Measurements from ENCODE around the gene OSBPL8.
"Not testable (repeated sequence)": the region's sequence is repeated elsewhere in the genome, so short reads cannot be mapped to it uniquely, and the experiment has no call there.

Gene OSBPL8

GRCh38 chr12:76505050-76505449, 54.5 kb downstream of the OSBPL8 start:
- Histone ChIP-seq H3K4me1 (ENCODE audit: insufficient read depth, low read length) (no peaks in the 10 kb centered on the region), H3K36me3 (ENCODE audit: insufficient read depth, low read length) (no peaks in the 10 kb centered on the region), H3K4me3 (ENCODE audit: low read length) (no peak overlapping the region), H2AFZ (ENCODE audit: low read depth, low read length) (no peak overlapping the region), H3K9me3 (ENCODE audit: low read length) (peaks cover 4% of the 10 kb centered on the region), H3K27me3 (ENCODE audit: insufficient read depth, low read length) (no peaks in the 10 kb centered on the region)

GRCh38 chr12:76504606-76505005, 55.0 kb downstream of the OSBPL8 start:
- Histone ChIP-seq H2AFZ (ENCODE audit: low read depth, low read length) (no peak overlapping the region), H3K9me3 (ENCODE audit: low read length) (peaks cover 4% of the 10 kb centered on the region), H3K36me3 (ENCODE audit: insufficient read depth, low read length) (no peaks in the 10 kb centered on the region), H3K4me3 (ENCODE audit: low read length) (no peak overlapping the region), H3K4me1 (ENCODE audit: insufficient read depth, low read length) (no peaks in the 10 kb centered on the region), H3K27me3 (ENCODE audit: insufficient read depth, low read length) (no peaks in the 10 kb centered on the region)

GRCh38 chr12:76503957-76504356, 55.6 kb downstream of the OSBPL8 start:
- Histone ChIP-seq H2AFZ (ENCODE audit: low read depth, low read length) (no peak overlapping the region), H3K9me3 (ENCODE audit: low read length) (peaks cover 4% of the 10 kb centered on the region), H3K4me1 (ENCODE audit: insufficient read depth, low read length) (no peaks in the 10 kb centered on the region)

DNA sequence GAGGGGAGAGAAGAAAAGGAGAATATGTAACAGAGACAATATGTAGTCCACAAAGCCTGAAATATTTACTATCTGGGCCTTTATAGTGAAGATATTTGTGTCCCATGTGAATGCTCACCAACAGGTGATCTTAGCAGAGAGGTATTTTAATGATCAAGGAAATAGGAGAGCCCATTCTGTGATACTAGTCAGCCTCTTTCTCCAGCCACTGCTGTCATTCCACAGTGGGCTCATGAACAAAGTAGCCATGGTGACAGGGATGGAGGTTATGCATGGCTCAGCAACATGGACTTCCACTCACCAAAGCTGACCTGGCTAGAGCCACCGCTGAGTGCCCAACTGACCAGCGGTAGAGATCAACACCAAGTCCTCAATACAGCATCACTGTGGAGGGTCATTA, 58.2 kb downstream of the OSBPL8 start:
- no peaks in the 10 kb centered on the region for H3K27me3 ChIP-seq (ENCODE audit: insufficient read depth, low read length)
- no peak overlapping the region for H3K4me3 ChIP-seq (ENCODE audit: low read length)
- no peaks in the 10 kb centered on the region for H3K4me1 ChIP-seq (ENCODE audit: insufficient read depth, low read length)
- H3K9me3 ChIP-seq (ENCODE audit: low read length), result peaks cover 4% of the 10 kb centered on the region
- H2AFZ ChIP-seq (ENCODE audit: low read depth, low read length), result no peak overlapping the region
- H3K36me3 ChIP-seq (ENCODE audit: insufficient read depth, low read length), result no peaks in the 10 kb centered on the region

More at GRCh38 chr12:76503957-76504356, 55.6 kb downstream of the OSBPL8 start:
- no peak overlapping the region for H3K4me3 ChIP-seq (ENCODE audit: low read length)
- H3K36me3 ChIP-seq (ENCODE audit: insufficient read depth, low read length), result no peaks in the 10 kb centered on the region
- no peaks in the 10 kb centered on the region for H3K27me3 ChIP-seq (ENCODE audit: insufficient read depth, low read length)

DNA sequence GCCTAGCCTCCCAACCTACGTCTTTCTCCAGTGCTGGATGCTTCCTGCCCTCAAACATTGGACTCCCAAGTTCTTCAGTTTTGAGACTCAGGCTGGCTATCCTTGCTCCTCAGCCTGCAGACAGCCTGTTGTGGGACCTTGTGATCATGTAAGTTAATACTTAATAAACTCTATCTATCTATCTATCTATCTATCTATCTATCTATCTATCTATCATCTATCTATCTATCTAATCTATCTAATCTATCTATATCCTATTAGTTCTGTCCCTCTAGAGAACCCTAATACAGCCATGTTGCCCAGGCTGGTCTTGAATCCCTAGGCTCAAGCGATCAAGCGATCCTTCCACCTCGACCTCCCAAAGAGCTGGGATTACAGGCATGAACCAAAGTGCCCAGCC, 60.4 kb downstream of the OSBPL8 start:
- not testable (repeated sequence) for H3K27me3 ChIP-seq (ENCODE audit: insufficient read depth, low read length); H3K4me1 ChIP-seq (ENCODE audit: insufficient read depth, low read length); H3K4me3 ChIP-seq (ENCODE audit: low read length); H3K36me3 ChIP-seq (ENCODE audit: insufficient read depth, low read length); H2AFZ ChIP-seq (ENCODE audit: low read depth, low read length); H3K9me3 ChIP-seq (ENCODE audit: low read length)

DNA sequence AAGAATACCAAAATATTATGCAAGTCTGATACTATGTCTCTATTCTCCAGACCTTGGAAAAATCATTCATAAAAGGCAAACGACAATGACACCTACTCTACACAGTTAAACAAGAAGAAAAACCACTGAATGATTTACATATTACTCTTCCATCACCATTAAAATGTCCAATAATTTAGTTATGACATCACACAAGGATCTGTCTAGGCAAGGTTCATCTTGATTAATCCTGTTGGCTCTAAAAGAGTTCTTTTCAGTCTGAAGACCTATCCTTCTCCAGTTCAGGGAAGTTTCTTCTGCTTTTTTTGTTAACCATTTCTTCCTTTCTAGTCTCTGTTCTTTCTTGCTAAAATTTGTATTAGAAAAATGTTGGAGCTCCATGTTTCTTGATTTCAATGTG, 64.0 kb downstream of the OSBPL8 start:
- Histone ChIP-seq H3K27me3 (ENCODE audit: insufficient read depth, low read length) (no peaks in the 10 kb centered on the region), H2AFZ (ENCODE audit: low read depth, low read length) (no peak overlapping the region), H3K9me3 (ENCODE audit: low read length) (peaks cover 3% of the 10 kb centered on the region), H3K4me1 (ENCODE audit: insufficient read depth, low read length) (no peaks in the 10 kb centered on the region), H3K4me3 (ENCODE audit: low read length) (no peak overlapping the region), H3K36me3 (ENCODE audit: insufficient read depth, low read length) (peaks cover 7% of the 10 kb centered on the region)

- H3K36me3 ChIP-seq (ENCODE audit: insufficient read depth, low read length), result peaks cover 13% of the 10 kb centered on the region
- no peaks in the 10 kb centered on the region for H3K27me3 ChIP-seq (ENCODE audit: insufficient read depth, low read length)
- H3K9me3 ChIP-seq (ENCODE audit: low read length), result peaks cover 3% of the 10 kb centered on the region
- H3K4me1 ChIP-seq (ENCODE audit: insufficient read depth, low read length), result no peaks in the 10 kb centered on the region
- no peak overlapping the region for H3K4me3 ChIP-seq (ENCODE audit: low read length)
- H2AFZ ChIP-seq (ENCODE audit: low read depth, low read length), result no peak overlapping the region
Observed at GRCh38 chr12:76491292-76491691, 68.3 kb downstream of the OSBPL8 start.

- Histone ChIP-seq H3K4me1 (ENCODE audit: insufficient read depth, low read length) (no peaks in the 10 kb centered on the region), H3K4me3 (ENCODE audit: low read length) (no peak overlapping the region), H3K27me3 (ENCODE audit: insufficient read depth, low read length) (no peaks in the 10 kb centered on the region), H3K9me3 (ENCODE audit: low read length) (peaks cover 3% of the 10 kb centered on the region), H2AFZ (ENCODE audit: low read depth, low read length) (no peak overlapping the region), H3K36me3 (ENCODE audit: insufficient read depth, low read length) (peaks cover 13% of the 10 kb centered on the region)
Observed at GRCh38 chr12:76490763-76491162, 68.8 kb downstream of the OSBPL8 start.

DNA sequence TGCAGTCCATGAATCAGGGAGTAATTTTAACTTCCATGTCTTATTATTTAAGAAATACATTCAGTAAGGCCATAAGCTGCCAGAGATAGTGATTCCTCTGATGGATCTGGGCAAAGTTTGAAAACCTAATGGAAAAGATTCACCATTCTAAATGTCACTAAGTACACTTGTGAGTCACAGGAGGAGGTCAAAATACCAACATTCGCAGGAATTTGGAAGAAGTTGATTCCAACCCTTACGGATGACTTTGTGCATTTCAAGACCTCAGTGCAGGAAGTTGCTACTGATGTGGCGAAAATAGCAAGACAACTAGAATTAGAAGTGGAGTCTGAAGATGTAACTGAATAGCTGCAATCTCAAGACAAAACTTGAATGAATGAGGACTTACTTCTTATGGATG, 69.8 kb downstream of the OSBPL8 start:
- Histone ChIP-seq H3K36me3 (ENCODE audit: insufficient read depth, low read length) (peaks cover 13% of the 10 kb centered on the region), H3K4me3 (ENCODE audit: low read length) (no peak overlapping the region), H3K9me3 (ENCODE audit: low read length) (peaks cover 3% of the 10 kb centered on the region), H2AFZ (ENCODE audit: low read depth, low read length) (no peak overlapping the region), H3K4me1 (ENCODE audit: insufficient read depth, low read length) (no peaks in the 10 kb centered on the region), H3K27me3 (ENCODE audit: insufficient read depth, low read length) (no peaks in the 10 kb centered on the region)

DNA sequence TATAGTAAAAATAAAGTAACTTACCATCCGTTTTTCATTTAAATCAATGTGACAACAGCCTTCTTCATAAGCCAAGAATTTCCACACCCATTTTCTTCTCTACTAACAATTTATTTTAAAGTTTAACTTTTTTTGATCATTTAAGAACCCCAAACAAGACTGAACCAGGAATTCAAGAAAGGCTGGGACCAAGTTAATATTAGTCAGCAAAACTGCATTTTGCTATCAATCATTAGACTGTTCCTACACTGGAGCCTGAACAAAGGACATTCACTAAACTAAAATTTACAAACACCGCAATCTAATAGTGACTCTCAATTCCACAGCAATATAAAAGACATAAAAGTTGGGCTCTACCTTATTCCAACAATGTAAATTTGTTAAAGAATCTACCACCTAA, 73.6 kb downstream of the OSBPL8 start:
- H3K4me3 ChIP-seq (ENCODE audit: low read length), result no peak overlapping the region
- peaks cover 10% of the 10 kb centered on the region for H3K36me3 ChIP-seq (ENCODE audit: insufficient read depth, low read length)
- H3K4me1 ChIP-seq (ENCODE audit: insufficient read depth, low read length), result no peaks in the 10 kb centered on the region
- H3K9me3 ChIP-seq (ENCODE audit: low read length), result no peaks in the 10 kb centered on the region
- no peak overlapping the region for H2AFZ ChIP-seq (ENCODE audit: low read depth, low read length)
- no peaks in the 10 kb centered on the region for H3K27me3 ChIP-seq (ENCODE audit: insufficient read depth, low read length)

GRCh38 chr12:76480796-76481195, 78.8 kb downstream of the OSBPL8 start:
- no peaks in the 10 kb centered on the region for H3K9me3 ChIP-seq (ENCODE audit: low read length)

DNA sequence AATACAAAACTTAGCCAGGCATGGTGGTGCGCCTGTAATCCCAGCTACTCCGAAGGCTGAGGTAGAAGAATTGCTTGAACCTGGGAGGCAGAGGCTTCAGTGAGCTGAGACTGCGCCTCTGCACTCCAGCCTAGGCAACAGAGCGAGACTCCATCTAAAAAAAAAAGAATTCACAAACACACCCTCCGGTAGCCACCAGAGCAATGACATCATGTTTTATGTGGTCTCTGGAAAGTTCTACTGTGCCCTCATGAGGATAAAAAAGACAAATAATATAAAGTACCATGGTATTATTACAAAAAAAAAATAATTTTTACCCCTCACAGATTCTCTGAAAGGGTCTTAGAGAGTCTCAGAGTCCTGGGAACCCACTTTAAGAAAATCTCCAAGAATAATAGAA, 81.5 kb downstream of the OSBPL8 start:
- H2AFZ ChIP-seq (ENCODE audit: low read depth, low read length), result no peak overlapping the region
- H3K9me3 ChIP-seq (ENCODE audit: low read length), result no peaks in the 10 kb centered on the region
- H3K4me3 ChIP-seq (ENCODE audit: low read length), result no peak overlapping the region
- no peaks in the 10 kb centered on the region for H3K4me1 ChIP-seq (ENCODE audit: insufficient read depth, low read length)
- H3K27me3 ChIP-seq (ENCODE audit: insufficient read depth, low read length), result no peaks in the 10 kb centered on the region
- H3K36me3 ChIP-seq (ENCODE audit: insufficient read depth, low read length), result no peaks in the 10 kb centered on the region

More at GRCh38 chr12:76480796-76481195, 78.8 kb downstream of the OSBPL8 start:
- Histone ChIP-seq H3K4me1 (ENCODE audit: insufficient read depth, low read length) (no peaks in the 10 kb centered on the region), H3K27me3 (ENCODE audit: insufficient read depth, low read length) (no peaks in the 10 kb centered on the region), H3K36me3 (ENCODE audit: insufficient read depth, low read length) (no peaks in the 10 kb centered on the region), H3K4me3 (ENCODE audit: low read length) (no peak overlapping the region), H2AFZ (ENCODE audit: low read depth, low read length) (no peak overlapping the region)

DNA sequence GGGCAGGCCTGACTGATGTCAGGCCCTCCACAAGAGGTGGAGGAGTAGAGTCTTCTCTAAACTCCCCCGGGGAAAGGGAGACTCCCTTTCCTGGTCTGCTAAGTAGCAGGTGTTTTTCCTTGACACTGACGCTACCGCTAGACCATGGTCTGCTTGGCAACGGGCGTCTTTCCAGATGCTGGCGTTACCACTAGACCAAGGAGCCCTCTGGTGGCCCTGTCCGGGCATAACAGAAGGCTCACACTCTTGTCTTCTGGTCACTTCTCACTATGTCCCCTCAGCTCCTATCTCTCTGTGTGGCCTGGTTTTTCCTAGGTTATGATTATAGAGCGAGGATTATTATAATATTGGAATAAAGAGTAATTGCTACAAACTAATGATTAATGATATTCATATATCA, 86.7 kb downstream of the OSBPL8 start:
- H3K4me3 ChIP-seq (ENCODE audit: low read length); H3K27me3 ChIP-seq (ENCODE audit: insufficient read depth, low read length); H3K4me1 ChIP-seq (ENCODE audit: insufficient read depth, low read length); H2AFZ ChIP-seq (ENCODE audit: low read depth, low read length); H3K36me3 ChIP-seq (ENCODE audit: insufficient read depth, low read length); H3K9me3 ChIP-seq (ENCODE audit: low read length): not testable (repeated sequence)

DNA sequence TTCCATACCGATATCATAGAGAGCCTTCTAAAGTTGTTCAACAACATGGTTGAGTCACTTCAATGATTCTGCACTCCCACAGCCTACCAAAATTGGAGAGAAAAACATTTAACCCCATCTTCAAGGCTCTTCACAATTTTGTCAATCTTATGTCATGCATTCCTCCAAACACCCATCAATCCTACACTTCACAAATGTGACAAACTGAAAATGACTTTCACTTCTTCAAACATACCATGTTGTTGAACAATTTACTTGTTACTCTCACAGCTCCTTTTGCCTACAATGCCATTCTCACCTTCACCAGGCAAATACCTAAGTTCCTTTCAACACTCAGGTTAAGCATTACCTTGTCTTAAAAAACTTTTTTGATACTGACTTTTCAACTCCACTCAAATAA, 88.0 kb downstream of the OSBPL8 start:
- Histone ChIP-seq H3K9me3 (ENCODE audit: low read length) (no peaks in the 10 kb centered on the region), H3K36me3 (ENCODE audit: insufficient read depth, low read length) (no peaks in the 10 kb centered on the region), H2AFZ (ENCODE audit: low read depth, low read length) (no peak overlapping the region), H3K4me1 (ENCODE audit: insufficient read depth, low read length) (no peaks in the 10 kb centered on the region), H3K27me3 (ENCODE audit: insufficient read depth, low read length) (no peaks in the 10 kb centered on the region), H3K4me3 (ENCODE audit: low read length) (no peak overlapping the region)
